GM20000 (cell line): Measurements from ENCODE around the gene ZNHIT2.
A peak's percentile ranks its signal among the peaks of the same experiment; 100 is the strongest.

Experiments
- DNase-seq: peaks from one replicate; pipeline ENCODE4 v3.0.0; 2012; ENCODE audit warnings: low spot score
- TF ChIP-seq, protein P1 (sequence below): IDR thresholded peaks from 2 replicates; pipeline ENCODE4 v1.5.1; 2012; ENCODE audit warnings: mild to moderate bottlenecking, control low read depth; ENCODE audit errors: extremely low read depth, missing control alignments

The ZNHIT2 gene

DNA sequence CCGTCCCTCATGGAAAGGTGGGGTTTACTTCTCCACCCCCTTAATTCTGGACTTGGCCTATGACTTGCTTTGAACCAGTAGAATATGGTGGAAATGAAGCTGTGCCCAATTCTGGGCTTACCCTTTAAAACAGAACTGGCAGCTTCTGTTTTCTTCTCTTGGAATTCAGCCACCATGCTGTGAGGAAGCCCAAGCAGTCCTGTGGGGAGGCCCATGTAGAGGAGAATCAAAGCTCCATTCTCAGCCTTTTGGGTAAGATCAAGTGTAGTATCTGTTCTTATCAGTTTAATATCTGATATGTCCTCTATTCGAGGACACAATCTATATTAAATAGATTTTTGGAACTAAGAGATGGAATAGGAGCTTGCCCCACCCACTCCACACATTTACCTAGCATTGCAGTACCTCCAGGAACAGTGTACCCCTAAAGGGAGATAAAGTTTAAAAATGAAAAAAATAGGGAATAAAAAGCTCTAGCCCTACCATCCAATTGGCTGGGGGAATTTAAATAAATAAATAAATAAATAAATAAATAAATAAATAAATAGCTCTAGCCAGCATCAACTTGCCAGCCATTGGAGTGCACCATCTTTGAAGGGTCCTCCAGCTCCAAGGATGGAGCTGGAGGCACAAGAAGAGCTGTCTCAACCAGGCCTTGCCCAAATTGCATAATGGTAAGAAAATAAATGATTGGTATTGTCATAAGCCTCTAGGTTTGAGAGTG, 30.0 kb upstream of the ZNHIT2 start:
- TF ChIP-seq, protein P1, sequence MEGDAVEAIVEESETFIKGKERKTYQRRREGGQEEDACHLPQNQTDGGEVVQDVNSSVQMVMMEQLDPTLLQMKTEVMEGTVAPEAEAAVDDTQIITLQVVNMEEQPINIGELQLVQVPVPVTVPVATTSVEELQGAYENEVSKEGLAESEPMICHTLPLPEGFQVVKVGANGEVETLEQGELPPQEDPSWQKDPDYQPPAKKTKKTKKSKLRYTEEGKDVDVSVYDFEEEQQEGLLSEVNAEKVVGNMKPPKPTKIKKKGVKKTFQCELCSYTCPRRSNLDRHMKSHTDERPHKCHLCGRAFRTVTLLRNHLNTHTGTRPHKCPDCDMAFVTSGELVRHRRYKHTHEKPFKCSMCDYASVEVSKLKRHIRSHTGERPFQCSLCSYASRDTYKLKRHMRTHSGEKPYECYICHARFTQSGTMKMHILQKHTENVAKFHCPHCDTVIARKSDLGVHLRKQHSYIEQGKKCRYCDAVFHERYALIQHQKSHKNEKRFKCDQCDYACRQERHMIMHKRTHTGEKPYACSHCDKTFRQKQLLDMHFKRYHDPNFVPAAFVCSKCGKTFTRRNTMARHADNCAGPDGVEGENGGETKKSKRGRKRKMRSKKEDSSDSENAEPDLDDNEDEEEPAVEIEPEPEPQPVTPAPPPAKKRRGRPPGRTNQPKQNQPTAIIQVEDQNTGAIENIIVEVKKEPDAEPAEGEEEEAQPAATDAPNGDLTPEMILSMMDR: no peak
- no peak for DNase-seq

DNA sequence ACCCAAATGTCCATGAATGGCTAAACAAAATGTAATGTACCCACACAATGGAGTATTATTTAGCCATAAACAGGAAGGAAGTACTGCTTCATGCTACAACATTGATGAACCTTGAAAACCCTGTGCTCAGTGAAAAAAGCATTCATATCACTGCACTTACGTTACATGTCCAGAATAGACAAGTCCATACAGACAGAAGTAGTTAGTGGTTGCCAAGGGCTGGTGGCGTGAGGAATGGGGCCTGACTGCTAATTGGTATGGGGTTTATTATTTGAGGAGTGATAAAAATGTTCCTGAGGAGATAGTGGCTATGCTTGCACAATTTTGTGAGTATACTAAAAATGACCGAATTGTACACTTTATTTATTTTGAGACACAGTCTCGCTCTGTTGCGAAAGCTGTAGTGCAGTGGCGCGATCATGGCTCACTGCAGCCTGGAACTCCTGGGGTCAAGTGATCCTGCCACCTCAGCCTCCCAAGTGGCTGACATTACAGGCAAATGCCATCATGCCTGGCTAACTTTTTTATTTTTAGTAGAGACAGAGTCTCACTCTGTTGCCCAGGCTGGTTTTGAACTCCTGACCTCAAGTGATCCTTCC, 24.5 kb upstream of the ZNHIT2 start:
- no peak for DNase-seq
- TF ChIP-seq, protein P1: no peak

DNA sequence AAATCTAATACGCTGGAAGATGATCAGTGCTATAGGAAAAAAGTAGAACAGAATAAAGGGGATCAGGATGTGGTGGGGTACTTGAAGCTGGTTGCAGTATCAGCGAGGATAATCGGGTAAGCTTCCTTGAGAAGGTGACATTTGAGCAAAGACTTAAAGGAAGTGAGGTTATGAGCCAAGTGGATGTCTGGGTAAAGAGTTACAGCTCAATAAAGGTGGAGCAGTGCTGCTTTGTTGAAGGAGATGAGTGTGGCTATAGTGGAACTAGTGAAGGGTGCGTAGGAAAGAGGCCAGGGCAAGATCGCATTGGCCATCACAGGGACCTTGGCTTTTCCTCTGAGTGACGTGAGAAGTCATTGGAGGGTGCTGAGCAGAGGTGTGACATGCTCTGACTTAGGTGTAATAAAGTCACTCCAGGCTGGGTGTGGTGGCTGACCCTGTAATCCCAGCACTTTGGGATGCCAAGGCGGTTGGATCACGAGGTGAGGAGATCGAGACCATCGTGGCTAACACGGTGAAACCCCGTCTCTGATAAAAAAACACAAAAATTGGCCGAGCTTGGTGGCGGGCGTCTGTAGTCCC, 19.1 kb upstream of the ZNHIT2 start:
- DNase-seq: no peak
- TF ChIP-seq, protein P1: no peak

DNA sequence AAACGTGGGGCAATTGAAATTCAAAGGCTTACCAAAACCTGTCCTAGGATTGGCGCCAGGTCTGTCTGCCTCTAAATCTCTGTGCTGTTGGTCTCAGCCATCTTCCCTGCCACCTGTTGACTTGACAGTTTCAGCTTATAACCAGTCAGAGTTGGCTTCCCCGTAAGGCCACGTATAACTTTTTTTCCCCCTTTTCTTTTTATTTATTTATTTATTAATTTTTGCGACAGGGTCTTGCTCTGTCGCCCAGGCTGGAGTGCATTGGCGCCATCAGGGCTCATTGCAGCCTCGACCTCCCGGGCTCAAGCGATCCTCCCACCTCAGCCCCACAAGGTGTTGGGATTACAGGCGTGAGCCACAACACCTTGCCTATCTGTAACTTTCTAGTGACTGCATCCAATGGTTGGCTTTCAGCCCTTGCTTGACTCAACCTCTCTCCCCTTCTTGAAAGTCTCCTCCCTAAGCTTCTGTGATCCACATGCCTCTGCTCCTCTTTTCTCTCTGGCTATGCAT, 18.2 kb upstream of the ZNHIT2 start:
- no peak for DNase-seq
- TF ChIP-seq, protein P1: no peak

DNA sequence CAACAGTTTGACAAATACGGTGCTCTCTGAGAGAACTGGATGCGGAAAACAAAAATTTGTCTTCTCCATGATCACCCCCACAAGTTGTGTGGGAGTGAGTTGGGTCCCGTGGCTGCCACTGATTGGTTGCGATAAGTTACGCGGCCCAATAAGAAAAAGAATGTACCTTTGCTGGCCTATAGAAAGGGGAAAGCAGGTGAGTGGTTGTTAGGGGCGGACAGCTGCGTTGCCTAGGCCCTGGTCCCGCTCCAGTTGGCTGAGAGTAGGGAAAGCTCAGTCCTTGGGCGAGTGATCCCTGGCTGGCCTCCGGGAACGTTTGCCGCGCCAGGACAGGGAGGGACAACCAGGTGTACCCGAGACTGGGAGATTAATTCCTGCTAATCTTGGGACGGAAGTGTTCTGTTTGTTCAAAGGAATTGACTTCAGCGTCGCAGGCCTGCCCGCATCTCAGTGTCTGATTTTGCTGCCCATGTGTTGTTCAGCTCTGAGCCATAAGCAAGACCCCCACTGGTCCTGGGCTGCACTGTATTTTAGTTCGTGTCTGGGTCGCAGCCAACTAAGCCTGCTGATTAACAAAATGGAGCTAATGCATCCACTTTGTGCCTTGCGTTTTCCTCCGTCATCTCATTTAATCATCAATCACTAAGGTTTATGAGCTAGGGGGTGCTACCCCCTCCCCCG, 17.6 kb upstream of the ZNHIT2 start:
- TF ChIP-seq, protein P1: no peak
- peak; percentile 92 for DNase-seq

DNA sequence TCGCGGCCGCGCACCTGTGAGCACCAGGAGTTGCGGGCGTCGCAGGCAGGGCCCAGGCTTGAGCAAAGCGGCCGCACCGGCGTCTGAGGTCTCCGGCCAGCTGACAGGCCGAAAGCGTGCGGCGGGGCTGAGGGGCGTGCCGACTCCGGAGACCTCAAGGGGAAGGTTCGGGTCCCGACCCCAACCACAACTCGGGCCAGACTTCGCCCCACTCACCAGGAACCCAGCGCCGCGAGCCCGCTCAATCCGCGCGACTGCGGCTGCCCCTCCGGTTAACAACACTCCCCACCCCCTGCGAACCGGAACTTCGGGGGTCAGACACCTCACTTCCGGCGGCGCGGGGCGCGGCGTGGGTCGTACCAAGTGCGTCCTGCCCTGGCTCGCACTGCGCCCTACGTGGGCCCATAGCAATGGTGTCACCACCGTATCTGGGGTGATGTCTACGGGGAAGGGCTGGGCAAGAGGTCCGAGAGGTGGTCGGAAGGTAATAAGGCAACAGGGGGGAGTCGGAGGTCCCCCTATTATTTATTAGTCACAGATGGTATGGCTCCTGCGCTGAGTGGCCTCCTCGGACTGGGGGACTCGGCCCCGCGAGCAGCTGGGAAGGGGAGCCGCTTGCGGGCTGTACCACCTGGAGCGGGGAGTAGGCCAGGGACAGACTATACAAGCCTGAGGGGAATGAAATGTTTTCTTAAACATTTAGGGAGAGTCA, 16.9 kb upstream of the ZNHIT2 start, which contains the start of gene SYVN1:
Gene SYVN1 (minus strand): TSS at position 280 of the 712 bp plus-strand sequence. CDS start 918 bp downstream, outside the sequence.
- peak; percentile 90 for DNase-seq
- TF ChIP-seq, protein P1: no peak
